Measurements from ENCODE around the gene CRISPLD2. TPM values are rescaled to one million over a fixed set of nuclear protein-coding genes. Genes with fewer than 3 reads are reported as not detected.

The CRISPLD2 gene
- total RNA-seq, 2 experiments from 2014 or later: 2.0 to 2.6 TPM

GRCh38 chr16:84941921-84942320 lies 122.1 kb downstream of the CRISPLD2 start:
- Mint-ChIP-seq H3K27ac (no peak overlapping the region), H3K36me3 (ENCODE audit: low read depth) (no peaks in the 10 kb centered on the region), H3K4me1 (ENCODE audit: low read depth) (no peaks in the 10 kb centered on the region), H3K4me3 (no peak overlapping the region), H3K27me3 (peaks cover 5% of the 10 kb centered on the region), H3K9me3 (no peaks in the 10 kb centered on the region)
- Histone ChIP-seq H3K36me3 (ENCODE audit: insufficient read depth, low read length) (no peaks in the 10 kb centered on the region), H3K4me1 (ENCODE audit: insufficient read depth, low read length) (no peaks in the 10 kb centered on the region), H3K27me3 (ENCODE audit: control insufficient read depth in 1 of 2, insufficient read depth in 2 of 2, low read length in 2 of 2) (no peaks in the 10 kb centered on the region), H3K27ac (ENCODE audit: low read depth in 1 of 2, low read length in 2 of 2) (no peak overlapping the region), H3K9me3 (ENCODE audit: control insufficient read depth in 1 of 2, insufficient read depth in 1 of 2, low read length in 2 of 2) (no peaks in the 10 kb centered on the region), H3K4me3 (ENCODE audit: low read length) (no peak overlapping the region)
- POLR2A ChIA-PET: no interaction called here
- DNase-seq: no peak
- ATAC-seq (ENCODE audit: poor library complexity): no peak
- CTCF ChIA-PET: interaction anchor here (2.2 kb wide), 1 partner anchor 10 kb away, joined by 5 read pairs; no protein-coding TSS in a partner anchor
- no peak for TF ChIP-seq CTCF (IDR thresholded peaks at IDR 0.05)
- intact Hi-C loops (cut with DNase I, micrococcal nuclease): no loop called here

GRCh38 chr16:84942786-84943185 lies 123.0 kb downstream of the CRISPLD2 start:
- intact Hi-C loops (cut with DNase I, micrococcal nuclease): no loop called here
- H3K27ac Mint-ChIP-seq: no peak overlapping the region
- no peak overlapping the region for H3K4me3 ChIP-seq (ENCODE audit: low read length)
- no peak for DNase-seq
- H3K4me1 ChIP-seq (ENCODE audit: insufficient read depth, low read length): no peaks in the 10 kb centered on the region
- H3K27me3 Mint-ChIP-seq: peaks cover 5% of the 10 kb centered on the region
- H3K9me3 ChIP-seq (ENCODE audit: control insufficient read depth in 1 of 2, insufficient read depth in 1 of 2, low read length in 2 of 2): no peaks in the 10 kb centered on the region
- H3K9me3 Mint-ChIP-seq: no peaks in the 10 kb centered on the region
- no peaks in the 10 kb centered on the region for H3K36me3 ChIP-seq (ENCODE audit: insufficient read depth, low read length)
- CTCF ChIA-PET: interaction anchor here (0.5 to 2.2 kb wide), 2 partner anchors 9 to 842 kb away, joined by 3 to 5 read pairs; no protein-coding TSS in a partner anchor
- POLR2A ChIA-PET: no interaction called here
- H3K27me3 ChIP-seq (ENCODE audit: control insufficient read depth in 1 of 2, insufficient read depth in 2 of 2, low read length in 2 of 2): peaks cover 0 to 2% of the 10 kb centered on the region in 2 experiments
- no peaks in the 10 kb centered on the region for H3K36me3 Mint-ChIP-seq (ENCODE audit: low read depth)
- TF ChIP-seq CTCF (IDR thresholded peaks at IDR 0.05): no peak
- no peaks in the 10 kb centered on the region for H3K4me1 Mint-ChIP-seq (ENCODE audit: low read depth)
- H3K4me3 Mint-ChIP-seq: no peak overlapping the region
- ATAC-seq (ENCODE audit: poor library complexity): no peak
- no peak overlapping the region for H3K27ac ChIP-seq (ENCODE audit: low read depth in 1 of 2, low read length in 2 of 2)

- H3K27me3 Mint-ChIP-seq: peaks cover 5% of the 10 kb centered on the region
- ChIA-PET POLR2A (no interaction called here), CTCF (no interaction called here)
- intact Hi-C loops (cut with DNase I, micrococcal nuclease): no loop called here
- peaks cover 4% of the 10 kb centered on the region for H3K4me1 ChIP-seq (ENCODE audit: insufficient read depth, low read length)
- H3K36me3 Mint-ChIP-seq (ENCODE audit: low read depth): no peaks in the 10 kb centered on the region
- no peak overlapping the region for H3K4me3 ChIP-seq (ENCODE audit: low read length)
- H3K27ac Mint-ChIP-seq: no peak overlapping the region
- H3K4me3 Mint-ChIP-seq: no peak overlapping the region
- TF ChIP-seq CTCF (IDR thresholded peaks at IDR 0.05): no peak
- H3K27ac ChIP-seq (ENCODE audit: low read depth in 1 of 2, low read length in 2 of 2): no peak overlapping the region
- no peaks in the 10 kb centered on the region for H3K36me3 ChIP-seq (ENCODE audit: insufficient read depth, low read length)
- DNase-seq (no peak), ATAC-seq (ENCODE audit: poor library complexity) (no peak)
- no peaks in the 10 kb centered on the region for H3K9me3 ChIP-seq (ENCODE audit: control insufficient read depth in 1 of 2, insufficient read depth in 1 of 2, low read length in 2 of 2)
- peaks cover 0 to 3% of the 10 kb centered on the region in 2 experiments for H3K27me3 ChIP-seq (ENCODE audit: control insufficient read depth in 1 of 2, insufficient read depth in 2 of 2, low read length in 2 of 2)
- H3K4me1 Mint-ChIP-seq (ENCODE audit: low read depth): no peaks in the 10 kb centered on the region
- H3K9me3 Mint-ChIP-seq: no peaks in the 10 kb centered on the region
Observed at GRCh38 chr16:84943620-84944019, 123.8 kb downstream of the CRISPLD2 start.
